IPS-11a (cell line): ENCODE results near the gene RWDD4.
"Not testable (repeated sequence)": the region's sequence is repeated elsewhere in the genome, so short reads cannot be mapped to it uniquely, and the experiment has no call there.

ENCODE experiments used
- H3K4me3 ChIP-seq: one replicate; pipeline ENCODE4 v1.5.1; 2013; ENCODE audit warnings: low read depth, low read length, control low read depth

The RWDD4 gene

GRCh38 chr4:183636503-183636902 is 22.5 kb downstream of the RWDD4 start:
- no peak overlapping the region for H3K4me3 ChIP-seq

DNA sequence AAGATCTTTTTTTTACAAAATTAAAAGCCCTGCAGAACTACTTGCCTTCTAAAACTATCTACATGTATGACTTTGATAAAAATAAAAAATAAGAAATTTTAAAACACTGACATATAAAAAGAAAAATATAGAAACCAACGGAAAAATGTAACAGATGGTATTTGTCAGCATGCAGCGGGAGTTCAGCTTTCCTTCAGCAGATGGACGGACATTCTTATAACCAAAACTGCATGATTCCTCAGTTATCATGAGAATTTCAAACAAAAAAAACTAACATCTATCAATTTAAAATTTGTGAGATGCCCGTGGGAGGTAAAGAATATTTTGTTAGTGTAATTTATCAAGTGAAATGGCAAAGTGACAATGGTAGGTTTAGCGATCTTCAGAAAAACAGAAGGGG is 23.2 kb downstream of the RWDD4 start:
- H3K4me3 ChIP-seq = no peak overlapping the region

GRCh38 chr4:183635321-183635720 is 23.7 kb downstream of the RWDD4 start:
- no peak overlapping the region for H3K4me3 ChIP-seq

DNA sequence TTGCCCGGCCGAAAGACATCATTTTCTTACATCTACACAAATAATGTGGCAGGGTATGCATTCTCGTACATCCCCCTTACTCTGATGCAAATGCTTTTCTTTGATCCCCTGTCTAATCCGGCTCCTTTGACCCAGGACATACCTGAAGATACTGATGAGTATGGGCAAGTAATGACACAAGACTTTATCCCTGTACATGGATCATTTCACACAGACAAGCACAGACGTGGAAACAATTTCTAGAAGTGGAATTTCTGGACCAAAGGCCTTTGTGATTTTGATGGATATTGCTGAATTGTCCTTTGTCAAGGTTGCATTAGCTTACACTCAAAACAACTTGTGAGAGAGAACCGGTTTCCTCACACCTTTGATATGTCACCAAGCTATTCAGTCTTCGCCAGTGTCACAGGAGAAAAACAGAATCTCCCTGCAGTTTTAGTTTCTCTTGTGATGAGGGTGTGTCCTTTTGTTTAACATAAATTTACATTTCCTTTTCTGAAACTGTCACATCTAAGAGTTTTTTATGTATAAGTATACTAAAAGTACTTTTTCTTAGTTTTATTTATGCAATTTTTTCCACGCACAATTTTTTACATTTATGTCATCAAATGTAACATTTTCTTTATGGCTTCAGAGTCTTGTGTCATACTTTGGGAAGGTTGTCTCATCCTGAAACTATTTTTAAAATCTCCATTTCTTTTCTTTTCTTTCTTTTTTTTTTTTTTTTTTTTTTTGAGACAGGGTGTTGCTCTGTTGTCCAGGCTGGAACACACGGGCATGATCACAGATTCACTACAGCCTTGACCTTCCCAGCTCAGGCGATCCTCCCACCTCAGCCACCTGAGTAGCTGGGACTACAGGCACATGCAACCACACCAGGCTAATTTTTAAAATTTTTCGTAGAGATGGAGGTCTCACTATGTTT is 25.2 kb downstream of the RWDD4 start:
- no peak overlapping the region for H3K4me3 ChIP-seq

GRCh38 chr4:183632689-183633088 is 26.3 kb downstream of the RWDD4 start:
- no peak overlapping the region for H3K4me3 ChIP-seq

- no peak overlapping the region for H3K4me3 ChIP-seq
These were observed 27.3 kb downstream of the RWDD4 start for GRCh38 chr4:183631577-183632198.

DNA sequence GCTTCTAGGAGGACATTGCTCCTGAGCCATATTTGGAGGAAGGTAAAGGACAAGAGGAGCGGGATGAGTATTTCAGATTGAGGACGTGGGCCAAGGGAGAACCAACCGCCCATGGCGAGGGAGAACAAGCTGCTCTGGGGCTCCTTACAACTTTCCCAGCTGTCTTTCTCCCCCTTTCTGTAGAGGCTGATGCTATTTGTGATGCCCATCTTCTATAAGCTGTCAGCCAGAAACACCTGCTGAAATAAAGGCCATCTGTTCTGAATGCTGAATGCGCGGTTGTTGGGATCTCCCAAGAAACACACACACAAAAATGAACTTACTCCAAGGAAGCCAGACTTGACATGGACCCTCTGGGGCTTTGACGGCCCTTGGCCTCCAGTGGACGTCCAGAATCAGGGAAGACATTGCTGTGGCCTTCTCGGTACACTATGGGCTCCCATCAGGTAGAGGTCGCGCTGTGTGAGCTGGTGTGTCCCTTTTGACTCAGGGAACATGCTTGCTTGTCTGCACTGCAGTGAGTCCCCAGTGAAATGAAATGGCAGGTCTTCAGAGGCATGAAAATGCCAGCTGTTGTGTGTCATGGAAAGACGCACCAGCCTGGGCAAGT is 30.9 kb downstream of the RWDD4 start:
- no peak overlapping the region for H3K4me3 ChIP-seq

- H3K4me3 ChIP-seq = not testable (repeated sequence)
These were observed 31.7 kb downstream of the RWDD4 start for GRCh38 chr4:183627286-183627685.

- no peak overlapping the region for H3K4me3 ChIP-seq
These were observed 32.8 kb downstream of the RWDD4 start for GRCh38 chr4:183626168-183626567.

DNA sequence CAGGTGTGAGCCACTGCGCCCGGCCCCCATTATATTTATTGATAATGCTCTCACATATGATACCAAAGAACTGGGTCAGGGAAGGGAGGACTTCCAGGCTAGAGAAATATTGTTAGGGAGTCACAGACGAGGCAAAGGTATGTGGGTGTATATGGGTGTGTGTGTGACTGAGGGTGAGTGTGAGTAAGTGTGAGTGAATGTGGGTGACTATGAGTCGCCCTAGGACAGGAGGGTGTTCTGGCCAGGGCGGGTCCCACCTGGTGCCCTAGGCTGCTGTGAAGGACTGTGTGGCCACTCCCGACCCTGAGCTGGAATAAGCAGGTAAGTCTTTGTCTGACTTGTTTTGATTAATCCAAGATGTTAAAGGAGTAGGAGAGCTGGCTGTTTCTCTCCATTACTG is 34.4 kb downstream of the RWDD4 start:
- no peak overlapping the region for H3K4me3 ChIP-seq

- no peak overlapping the region for H3K4me3 ChIP-seq
These were observed 37.1 kb downstream of the RWDD4 start for GRCh38 chr4:183621875-183622274.

GRCh38 chr4:183620421-183620820 is 38.6 kb downstream of the RWDD4 start:
- no peak overlapping the region for H3K4me3 ChIP-seq

- no peak overlapping the region for H3K4me3 ChIP-seq
These were observed 40.3 kb downstream of the RWDD4 start for GRCh38 chr4:183618681-183619080.

GRCh38 chr4:183617075-183617474 is 41.9 kb downstream of the RWDD4 start:
- no peak overlapping the region for H3K4me3 ChIP-seq

DNA sequence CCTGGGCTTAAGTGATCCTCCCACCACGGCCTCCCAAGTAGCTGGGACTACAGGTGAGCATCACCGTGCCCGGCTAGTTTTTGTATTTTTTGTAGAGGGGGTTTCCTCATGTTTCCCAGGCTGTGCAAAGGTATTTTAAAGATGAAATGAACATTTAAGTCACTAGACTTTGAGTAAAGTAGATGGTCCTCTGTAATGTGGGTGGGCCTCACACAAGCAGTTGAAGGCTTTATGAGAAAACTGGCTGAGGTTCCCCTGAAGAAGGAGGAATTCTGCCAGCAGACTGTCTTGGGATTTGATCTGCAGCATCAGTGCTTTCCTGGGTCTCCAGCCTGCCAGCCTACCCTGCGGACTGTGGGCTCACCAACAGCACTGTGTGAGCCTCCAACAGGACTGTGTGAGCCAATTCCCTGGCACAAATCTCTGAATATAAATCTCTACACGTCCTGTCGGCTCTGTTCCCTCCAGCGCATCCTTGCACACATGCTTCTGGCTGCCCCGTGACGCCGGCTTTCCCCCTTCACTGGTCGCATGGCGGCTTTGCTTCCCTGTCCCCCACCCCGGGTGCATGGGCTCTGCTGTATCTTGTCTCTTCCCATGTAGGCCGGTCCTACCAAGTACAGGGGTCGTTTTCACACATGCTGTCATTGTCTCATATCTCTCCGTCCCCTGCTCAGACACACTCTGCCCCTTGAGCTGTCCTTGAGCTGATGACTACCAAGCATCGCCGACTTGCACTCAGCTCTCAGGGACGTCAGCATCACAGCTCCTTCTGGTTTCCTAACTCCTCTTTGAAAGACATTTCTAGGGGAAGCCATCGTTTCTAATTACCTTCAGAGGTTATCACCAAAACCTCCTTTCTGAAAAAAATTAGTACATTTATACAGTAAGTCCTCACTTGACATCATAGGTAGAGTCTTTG is 46.4 kb downstream of the RWDD4 start:
- H3K4me3 ChIP-seq = no peak overlapping the region

GRCh38 chr4:183611210-183611830 is 47.7 kb downstream of the RWDD4 start:
- H3K4me3 ChIP-seq = no peak overlapping the region

- no peak overlapping the region for H3K4me3 ChIP-seq
These were observed 48.4 kb downstream of the RWDD4 start for GRCh38 chr4:183610613-183611012.

DNA sequence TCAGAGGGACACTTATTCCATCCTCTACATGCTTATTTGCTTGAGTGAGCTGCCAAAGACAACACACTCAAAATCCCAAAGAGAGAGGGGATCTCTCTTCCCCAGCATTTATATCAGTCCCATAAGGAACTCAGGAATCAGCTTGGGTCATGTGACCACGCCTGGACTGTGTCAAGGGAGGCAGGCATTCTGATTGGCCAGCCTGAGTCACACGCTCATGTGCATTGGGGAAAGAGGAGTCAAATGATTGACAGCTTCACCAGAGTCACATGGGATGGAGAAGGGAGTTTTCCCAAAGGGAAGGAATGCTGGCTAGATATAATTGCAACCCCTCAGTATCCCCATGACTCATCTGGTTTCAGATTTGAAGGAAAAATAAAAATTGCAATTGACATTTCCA is 49.0 kb downstream of the RWDD4 start:
- H3K4me3 ChIP-seq = no peak overlapping the region

GRCh38 chr4:183609151-183609550 is 49.8 kb downstream of the RWDD4 start:
- H3K4me3 ChIP-seq = no peak overlapping the region

DNA sequence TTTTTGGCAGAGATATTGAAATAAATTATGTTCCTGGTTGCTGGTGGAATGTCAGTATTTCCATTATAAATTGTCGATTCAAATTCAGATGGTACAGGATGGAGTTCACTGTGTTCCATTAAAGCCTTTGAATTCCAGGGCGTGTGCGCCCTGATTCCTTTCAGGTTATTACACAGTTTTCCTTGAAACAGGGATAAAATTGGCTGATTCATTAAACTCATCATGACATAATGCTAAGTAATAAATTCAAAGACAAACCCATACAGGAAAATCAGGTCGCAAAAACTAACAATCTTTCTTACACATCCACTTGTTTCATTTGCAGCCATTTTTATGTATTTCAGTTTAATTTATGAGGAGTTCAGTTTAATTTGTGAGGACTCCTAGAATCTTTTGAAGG is 51.1 kb downstream of the RWDD4 start:
- H3K4me3 ChIP-seq = no peak overlapping the region
